CD1c-positive myeloid dendritic cell (primary cell): Measurements from ENCODE around the gene SVBP.

ENCODE experiments used
- DNase-seq: peaks from one replicate; pipeline ENCODE4 v3.0.0-alpha.2; 2016; ENCODE audit errors: extremely low spot score

The SVBP gene

GRCh38 chr1:42806171-42806570, 11.0 kb downstream of the SVBP start:
- DNase-seq, result no peak

- no peak for DNase-seq
These were observed 15.2 kb downstream of the SVBP start for GRCh38 chr1:42801832-42802473.

DNA sequence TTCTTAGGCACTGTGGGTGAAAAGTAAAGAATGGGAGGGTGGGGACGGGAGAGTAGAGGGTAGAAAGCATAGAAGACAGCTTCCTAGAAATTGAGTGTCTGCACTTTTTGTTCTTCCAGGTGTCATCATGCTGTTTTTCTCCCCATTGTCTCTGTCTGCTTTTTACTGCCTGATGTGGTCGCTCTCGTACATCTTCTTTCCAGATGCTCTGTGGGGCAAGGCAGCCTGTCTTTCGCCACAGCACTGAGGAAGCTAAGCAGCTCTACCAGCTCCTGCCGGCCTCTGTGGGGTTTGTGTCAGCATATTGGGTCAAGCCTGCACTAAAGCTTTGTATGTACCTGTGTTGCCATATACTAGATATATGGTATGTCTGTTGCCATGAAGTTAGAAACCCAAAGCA, 19.2 kb downstream of the SVBP start:
- no peak for DNase-seq

GRCh38 chr1:42797414-42797813, 19.8 kb downstream of the SVBP start:
- DNase-seq, result no peak

DNA sequence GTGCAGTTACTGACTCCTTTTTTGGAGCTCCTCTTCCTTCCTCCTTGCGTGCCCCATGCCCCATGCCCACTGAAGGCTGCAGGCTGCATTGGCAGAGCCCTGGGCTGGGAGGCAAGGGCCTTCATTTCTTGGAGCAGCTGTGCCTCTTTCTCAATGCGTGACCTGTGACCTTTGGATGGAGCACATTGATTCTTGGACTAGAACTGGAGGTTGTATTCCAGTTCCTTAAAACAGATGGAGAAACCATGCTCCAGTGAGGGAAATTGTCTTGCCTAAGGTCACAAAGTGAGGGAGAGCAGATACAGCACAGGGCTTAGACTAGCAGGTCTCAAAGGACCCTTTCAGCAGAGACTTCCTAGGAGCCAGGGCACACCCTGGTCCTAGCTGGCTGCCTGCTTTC, 23.4 kb downstream of the SVBP start:
- DNase-seq, result no peak

GRCh38 chr1:42788021-42788420, 29.2 kb downstream of the SVBP start:
- DNase-seq, result no peak

DNA sequence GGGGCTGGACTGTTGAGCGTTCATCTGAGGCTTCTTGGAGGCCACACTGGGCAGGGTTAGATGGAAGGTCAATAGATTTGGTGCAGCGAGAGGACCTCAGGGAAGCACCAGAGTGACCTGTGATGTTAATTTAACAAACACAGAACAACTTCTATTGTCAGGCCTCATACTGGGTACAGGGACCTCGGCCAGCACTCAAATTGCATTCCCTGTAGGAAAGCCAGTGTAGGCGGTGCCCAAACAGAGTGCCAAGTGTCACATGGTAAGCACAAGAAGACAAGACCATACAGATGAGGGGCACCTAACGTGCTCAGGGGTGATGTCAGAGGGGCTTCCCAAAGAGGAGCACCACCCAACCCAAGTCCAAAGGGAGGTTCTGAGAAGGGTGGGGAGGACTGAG, 31.1 kb downstream of the SVBP start:
- no peak for DNase-seq

GRCh38 chr1:42784946-42785693, 32.1 kb downstream of the SVBP start, which contains the start of gene TMEM269:
Gene TMEM269, plus strand, starts transcription at chr1:42784991. Its CDS starts 4,903 bp downstream, at chr1:42789894.
- peak; percentile 6 for DNase-seq

- DNase-seq, result no peak
These were observed 32.7 kb downstream of the SVBP start for GRCh38 chr1:42784547-42784945.

GRCh38 chr1:42783092-42783491, 34.1 kb downstream of the SVBP start:
- DNase-seq, result no peak

- DNase-seq, result no peak
These were observed 37.0 kb downstream of the SVBP start for GRCh38 chr1:42780176-42780575.

- DNase-seq, result no peak
These were observed 37.5 kb downstream of the SVBP start for GRCh38 chr1:42779725-42780124.

- peak; percentile 37 for DNase-seq
These were observed 39.3 kb downstream of the SVBP start for GRCh38 chr1:42777852-42778251.

GRCh38 chr1:42776502-42776901, 40.7 kb downstream of the SVBP start:
- DNase-seq, result no peak

DNA sequence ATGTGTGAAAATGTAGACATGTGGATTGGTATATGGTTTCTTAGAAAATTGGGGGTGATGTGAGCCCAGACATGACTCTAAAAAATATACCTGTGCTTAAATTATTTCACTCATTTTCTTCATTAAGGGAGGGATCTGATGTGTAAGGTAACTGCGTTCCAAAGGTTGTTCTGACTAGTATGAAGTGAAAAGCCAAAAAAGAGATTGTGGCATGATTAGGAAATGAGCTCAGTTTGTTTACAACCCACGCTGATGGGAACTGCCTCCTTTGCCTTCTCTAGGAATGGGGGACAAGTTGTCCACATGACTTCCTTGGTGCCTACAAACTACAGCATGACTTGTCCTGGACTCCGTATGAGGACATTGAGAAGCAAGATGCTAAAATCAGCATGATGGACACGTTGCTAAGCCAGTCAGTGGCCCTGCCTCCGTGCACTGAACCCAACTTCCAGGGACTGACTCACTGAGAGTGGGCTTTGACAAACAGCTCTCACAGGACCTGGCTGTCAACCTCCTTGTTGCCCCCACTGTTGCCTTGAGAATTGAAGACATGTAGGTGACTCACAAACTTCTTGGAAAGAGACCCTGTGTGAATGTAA, 42.2 kb downstream of the SVBP start:
- no peak for DNase-seq

DNA sequence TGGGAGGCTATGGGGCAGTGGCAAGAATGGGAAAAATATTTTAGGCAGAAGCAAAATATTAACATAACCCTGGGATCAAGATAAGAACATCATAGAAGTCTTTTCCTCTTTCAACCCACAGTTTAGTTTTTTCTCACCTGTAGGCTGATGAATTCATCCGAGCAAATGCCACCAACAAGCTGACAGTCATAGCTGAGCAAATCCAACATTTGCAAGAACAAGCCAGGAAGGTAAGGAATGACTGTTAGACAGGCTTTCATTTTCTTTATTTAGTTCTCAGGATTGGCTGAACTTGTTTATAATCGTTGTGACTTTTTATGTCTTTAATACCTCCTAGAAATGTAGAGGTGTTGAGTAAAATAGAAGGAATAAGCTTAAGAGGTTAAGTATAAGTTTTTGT, 43.8 kb downstream of the SVBP start:
- DNase-seq, result no peak

DNA sequence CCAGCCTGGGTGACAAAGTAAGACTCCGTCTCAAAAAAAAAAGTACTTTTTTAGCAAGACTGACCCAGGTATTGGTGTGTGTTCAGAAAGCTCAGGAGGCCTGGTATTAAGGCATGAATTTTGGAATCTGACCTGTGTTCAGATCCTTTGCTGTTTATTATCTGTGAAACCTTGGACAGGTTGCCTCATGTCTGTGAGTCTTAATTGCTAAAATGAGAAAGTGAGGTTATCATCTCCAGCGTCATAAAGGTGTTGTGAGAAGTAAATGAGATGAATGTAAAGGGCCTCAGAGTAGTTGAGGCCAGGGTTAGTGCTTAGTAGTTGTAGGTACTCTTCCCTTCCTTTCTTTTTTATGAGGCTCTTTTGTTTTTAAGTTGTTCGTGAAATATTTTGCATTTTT, 47.4 kb downstream of the SVBP start:
- DNase-seq, result no peak

DNA sequence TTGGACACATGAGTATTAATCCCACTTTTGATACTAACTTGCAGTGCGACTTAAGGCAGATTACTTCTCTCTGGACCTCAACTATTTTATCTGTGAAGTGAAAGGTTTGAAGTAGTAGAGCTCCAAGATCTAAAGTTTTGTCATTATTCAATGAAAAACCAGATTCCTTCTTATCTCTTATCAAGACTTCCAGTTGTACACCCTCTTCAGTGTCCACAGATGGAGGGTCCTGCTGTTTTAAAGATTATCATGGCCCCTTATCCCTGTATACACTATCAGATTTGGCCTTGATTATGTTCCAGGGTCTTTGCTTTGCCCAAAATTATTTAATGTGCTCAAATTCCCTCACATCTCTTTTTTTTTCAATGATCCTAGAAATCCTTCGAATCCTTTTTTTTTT, 49.0 kb downstream of the SVBP start:
- DNase-seq, result no peak

- DNase-seq, result peak; percentile 46
These were observed 49.6 kb downstream of the SVBP start for GRCh38 chr1:42767510-42768000.

- DNase-seq, result peak; percentile 100
These were observed 50.3 kb downstream of the SVBP start, which contains the start of the genes C1orf50 and P3H1 for GRCh38 chr1:42766741-42767509. Gene C1orf50, plus strand, starts transcription at chr1:42767249. Its CDS starts 63 bp downstream, at chr1:42767312. Gene P3H1, minus strand, starts transcription at chr1:42767028. Its CDS starts 57 bp downstream, at chr1:42766971.

DNA sequence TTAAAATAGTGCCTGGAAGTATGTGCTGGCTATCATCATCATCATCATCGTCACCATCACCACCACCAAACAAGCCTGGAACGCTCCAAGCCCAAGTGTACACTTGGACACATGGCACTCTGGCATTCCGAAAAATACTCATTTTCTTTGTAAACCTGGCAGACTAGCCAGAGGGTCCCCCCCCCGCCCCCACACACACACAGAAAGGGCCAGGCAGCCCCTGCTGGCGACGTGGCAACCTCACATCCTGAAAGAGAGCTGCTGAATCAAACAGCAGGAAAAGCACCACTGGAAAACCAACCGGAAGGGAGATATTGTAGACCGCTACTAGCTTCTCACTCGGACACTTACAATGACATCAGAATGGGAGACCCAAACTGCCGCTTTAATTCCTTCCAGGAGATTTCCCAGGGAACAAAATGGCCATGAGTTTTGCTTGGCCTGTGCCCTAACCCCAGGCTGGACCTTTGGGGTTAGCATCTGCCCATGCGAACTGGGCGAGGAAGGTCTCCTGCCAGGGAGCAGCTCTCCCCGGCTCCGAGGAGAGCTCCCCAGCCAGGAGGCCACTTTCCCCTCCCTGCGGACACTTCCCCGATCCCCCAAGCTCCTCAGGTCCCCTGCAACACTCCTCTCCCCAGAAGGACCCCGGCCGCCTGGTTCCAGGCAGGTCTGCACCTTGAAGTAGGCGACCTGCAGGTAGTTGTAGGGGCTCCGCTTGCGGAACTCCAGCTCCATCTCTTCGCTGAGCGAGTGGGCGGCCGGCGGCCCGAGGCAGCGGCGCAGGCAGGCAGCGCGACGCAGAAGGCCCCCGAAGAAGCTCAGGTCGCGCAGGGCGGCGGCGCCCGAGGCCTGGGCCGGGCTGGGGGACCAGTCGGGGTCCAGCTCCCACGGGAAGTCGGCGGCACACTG, 51.1 kb downstream of the SVBP start:
- peak; percentile 57 for DNase-seq
